GM19463 (cell line): ENCODE data around the gene PRKG1.
A peak's percentile ranks its signal among the peaks of the same experiment; 100 is the strongest.
"Not testable (repeated sequence)": the region's sequence is repeated elsewhere in the genome, so short reads cannot be mapped to it uniquely, and the experiment has no call there.

Experiments used
- ATAC-seq: cut with Tn5 transposase; IDR thresholded peaks from one replicate; pipeline ENCODE4 v1.9.1; 2021; ENCODE audit warnings: mild to moderate bottlenecking, moderate library complexity; ENCODE audit not compliant: unreplicated experiment

PRKG1 gene

DNA sequence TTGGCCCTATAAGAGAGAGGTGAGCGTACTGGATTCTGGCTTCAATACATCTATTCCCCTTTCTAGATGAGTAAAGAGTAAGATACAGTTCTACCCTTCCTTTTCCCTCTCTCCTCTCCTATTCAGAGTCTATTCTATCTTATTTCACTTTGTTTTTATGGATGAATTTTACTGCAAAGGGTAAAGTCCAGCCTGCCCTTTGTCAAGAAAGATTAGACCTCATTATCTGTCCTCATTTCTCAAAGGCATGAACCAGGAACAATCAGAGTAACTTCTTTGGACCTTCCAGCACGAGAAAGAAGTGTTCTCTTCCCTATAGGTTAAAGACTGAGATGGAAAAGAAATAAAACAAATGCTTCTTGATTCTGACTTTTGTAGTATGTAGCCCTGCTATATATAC lies 239.0 kb downstream of the PRKG1 start:
- ATAC-seq, result no peak

DNA sequence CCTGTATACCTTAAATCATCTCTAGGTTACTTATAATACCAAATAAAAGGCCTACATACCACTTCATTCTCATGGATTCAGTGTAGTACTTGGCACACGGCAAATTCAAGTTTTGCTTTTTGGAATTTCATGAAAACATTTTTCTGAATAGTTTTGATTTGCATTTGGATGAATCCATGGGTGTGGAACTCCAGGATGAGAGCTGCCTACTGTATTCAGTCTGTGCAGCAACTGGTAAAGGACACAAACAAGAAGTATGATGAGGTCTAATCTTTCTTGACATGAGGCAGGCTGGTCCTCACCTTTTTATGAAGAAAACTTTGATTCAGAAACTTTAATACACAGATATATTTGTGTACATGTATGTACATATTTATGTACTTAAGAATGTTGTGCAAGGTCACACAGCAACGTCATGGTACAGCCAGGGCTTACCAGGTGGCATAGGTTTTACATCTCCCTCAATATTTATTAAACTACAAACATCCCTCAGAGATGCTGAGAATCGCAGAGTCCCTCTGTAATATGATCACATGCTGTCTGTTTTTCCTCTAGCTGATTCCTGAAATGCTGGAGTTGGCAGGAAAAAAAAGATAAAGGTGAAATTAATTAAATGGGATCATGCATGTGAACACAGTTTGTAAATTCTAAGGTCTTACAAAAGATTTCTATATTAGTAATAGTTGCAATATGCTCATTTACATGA lies 239.6 kb downstream of the PRKG1 start:
- ATAC-seq, result no peak

DNA sequence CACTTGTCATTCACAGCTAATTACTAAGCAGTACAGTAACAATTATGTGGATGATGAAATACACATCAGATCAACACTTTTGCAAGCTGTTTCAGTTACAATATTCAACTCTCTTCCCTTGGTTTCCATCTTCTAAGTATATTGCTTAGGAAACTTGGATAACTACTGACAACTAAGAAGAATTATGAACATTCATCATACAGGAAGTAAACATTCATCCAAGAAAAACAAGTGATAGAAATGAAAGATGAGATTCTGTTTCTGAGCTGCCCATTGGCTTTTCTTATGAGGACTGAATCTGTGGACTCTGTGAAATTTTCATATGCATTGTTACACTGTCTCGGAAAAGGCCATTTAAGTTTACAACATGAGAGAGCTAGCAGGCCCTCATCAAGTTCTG lies 240.2 kb downstream of the PRKG1 start:
- no peak for ATAC-seq

DNA sequence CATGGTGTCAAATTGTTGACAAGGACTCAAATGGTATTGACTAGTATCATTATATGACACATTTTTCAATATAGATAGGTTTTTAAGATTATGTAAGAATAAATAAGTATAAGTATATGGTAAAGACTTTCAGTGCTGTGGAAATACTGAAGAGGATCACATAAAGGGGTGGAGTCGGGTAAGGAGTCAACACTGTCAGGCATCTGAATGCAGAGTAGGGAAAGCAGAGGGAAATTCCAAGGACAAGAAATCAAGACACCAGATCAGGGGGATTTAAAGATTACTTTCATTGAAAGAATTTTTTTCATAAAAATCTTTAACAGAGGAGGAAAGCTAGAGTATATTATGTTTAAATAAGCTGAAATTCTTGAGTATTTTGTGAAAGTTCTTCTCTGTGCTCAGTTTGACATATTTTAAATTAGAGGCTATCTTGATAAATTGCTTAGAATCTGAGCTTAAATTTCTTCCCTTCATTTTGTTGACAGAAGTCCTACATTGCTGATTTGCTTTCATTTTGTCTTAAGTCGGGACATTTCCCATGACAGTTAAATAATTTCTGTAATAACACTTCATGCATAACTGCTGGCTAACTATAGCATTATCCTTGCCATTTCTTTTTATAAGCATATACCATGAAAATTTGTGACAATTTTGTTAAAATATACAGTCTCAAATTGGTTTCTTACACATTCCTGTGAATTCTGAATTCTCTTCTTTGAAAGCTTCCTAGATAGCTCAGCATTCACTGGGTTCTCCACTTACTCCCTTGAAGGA lies 244.3 kb downstream of the PRKG1 start:
- no peak for ATAC-seq

DNA sequence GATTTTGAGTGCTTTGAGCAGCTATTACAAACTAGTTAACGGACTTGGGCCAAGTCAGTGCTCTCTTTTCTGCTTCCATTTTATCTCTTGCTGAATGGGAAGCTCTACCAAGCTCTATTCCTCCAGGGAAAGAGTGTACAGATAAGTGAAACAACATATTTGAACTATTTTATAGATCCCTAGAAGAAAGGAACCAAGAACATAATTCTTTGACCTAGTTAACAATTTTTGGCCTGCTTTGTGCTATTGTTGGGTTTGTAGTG lies 244.8 kb downstream of the PRKG1 start:
- no peak for ATAC-seq

DNA sequence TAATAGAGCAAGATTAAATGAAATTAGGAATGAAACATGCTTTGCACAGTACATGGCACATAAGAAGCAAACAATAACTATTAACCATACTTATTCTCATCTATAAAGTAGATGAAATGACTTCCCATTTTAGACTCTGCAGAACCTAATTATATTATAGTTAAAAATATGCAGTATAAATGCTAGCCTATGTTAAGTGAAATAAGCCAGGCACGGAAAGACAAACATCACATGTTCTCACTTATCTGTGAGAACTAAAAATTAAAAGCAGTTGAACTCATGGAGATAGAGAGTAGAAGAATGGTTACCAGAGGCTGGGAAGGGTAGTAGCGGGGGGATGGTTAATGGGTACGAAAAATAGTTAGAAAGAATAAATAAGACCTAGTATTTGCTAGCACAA lies 247.0 kb downstream of the PRKG1 start:
- no peak for ATAC-seq

DNA sequence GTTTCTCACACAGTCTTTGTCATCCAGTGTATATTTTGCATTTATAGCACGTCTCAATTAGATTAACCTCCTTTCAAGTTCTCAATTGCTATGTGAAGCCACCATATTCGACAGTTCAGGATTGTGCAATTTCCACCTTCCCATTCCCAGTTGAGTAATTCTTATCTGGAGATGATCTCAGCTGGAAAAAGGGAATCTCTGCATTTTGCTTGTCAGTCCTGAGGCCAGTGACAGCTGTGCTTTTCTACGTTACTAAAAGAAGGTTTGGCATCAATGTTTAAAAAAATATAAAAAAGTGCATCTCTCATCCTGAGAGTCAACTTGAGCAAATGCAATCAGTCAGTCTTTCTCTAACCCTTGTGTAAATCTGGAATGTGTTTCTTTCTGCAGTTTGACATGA lies 247.7 kb downstream of the PRKG1 start:
- no peak for ATAC-seq

DNA sequence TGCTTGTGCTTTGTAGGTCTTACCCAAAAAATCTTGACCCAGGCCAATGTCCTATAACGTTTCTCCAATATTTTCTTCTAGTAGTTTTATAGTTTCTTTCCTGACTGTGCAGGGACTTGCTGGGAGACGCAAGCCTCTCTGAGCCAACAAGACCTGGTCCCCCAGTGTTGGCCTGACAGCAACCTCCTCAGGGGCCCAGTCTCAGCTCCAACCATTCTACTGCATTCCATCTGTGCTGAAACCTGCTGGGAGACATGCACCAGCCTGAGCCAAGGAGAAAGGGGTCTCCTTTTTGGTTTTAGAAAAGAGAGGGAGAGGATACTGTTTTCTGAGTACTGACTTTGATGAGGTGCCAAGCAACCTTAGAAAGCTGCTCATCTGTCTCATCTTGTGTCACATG lies 251.4 kb downstream of the PRKG1 start:
- no peak for ATAC-seq

DNA sequence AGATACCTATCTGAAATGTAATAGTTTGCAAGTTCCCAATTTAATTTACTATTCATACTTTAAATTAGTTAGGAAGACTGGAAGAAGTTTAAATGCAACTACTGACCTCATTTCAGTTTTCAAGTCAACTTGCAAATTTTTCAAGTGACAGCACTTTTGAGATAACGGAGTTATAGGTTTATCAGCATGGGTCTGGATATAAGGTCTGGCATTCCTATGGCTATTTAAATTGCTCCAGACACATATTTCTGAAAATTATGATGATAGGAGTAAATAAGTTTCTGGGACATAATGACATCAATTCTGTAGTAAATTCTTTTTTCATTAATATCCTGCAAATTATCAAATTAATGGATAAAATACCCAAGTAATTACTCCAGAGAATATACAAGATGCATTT lies 251.9 kb downstream of the PRKG1 start:
- no peak for ATAC-seq

DNA sequence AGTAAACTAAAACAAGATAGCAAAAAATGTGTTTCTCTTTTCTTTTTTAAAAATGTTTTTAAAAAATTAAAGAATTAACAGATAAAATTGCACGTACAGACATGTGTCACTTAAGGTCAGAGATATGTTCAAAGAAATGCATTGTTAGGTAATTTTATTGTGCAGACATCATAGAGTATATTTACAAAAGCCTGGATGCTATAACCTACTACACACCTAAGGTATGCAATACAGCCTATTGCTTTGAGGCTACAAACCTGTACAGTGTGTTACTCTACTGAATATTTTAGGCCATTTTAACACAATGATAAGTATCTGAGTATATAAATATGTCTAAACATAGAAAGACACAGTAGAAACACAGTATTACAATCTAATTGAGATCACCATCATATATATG lies 253.1 kb downstream of the PRKG1 start:
- no peak for ATAC-seq

DNA sequence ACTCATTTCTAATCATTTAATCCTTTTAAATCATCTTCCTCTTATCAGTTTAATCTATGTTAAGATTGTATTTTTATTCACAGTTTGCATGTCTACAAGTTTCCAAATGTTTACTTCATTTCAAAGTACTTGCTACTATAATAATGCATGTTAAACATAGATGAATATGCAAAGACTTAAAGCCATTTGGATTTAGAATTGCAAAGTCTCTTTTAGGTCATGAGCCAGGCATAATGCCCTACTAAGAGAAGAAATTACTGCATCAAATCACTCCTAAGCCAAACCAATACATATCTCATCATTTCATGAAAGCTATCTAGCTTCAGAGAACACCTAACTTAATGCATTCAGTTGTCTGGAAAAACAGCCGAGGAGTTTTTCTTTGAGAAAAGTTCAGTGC lies 266.1 kb downstream of the PRKG1 start:
- ATAC-seq, result no peak

DNA sequence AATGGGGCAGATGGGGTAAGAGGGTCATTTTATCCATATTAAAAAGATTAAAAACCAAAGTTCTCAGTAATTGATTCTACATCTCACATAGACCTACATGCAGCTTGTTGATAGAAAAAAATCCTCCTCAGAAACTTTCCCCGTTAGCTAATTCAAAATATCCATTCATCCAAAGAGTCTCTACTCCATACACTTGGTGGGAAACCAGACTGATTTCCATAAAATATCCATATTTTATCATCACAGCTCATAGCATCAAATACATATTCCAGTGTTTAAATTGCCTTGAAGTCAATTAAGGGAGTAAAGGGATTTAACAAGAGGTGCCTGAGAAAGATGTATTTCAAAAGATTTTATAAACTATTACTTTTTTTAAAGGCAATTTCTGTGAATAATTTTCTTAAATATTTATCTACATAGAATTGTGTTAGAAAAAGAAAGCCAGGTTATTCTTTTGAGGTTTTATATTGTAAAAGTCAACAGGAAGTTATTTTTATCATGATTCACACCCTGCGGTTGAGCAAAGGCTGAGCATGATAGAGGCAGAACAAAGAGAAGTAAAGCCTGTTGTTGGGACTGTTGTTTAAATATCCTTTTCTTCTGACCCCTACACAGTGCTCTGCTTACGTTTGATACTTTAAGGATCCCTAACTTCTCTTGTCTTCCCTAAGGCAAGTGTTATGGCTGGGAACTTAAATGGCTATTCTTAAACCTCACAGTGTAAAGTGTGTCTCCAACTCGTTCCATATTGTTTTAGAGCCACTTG lies 266.7 kb downstream of the PRKG1 start:
- no peak for ATAC-seq

DNA sequence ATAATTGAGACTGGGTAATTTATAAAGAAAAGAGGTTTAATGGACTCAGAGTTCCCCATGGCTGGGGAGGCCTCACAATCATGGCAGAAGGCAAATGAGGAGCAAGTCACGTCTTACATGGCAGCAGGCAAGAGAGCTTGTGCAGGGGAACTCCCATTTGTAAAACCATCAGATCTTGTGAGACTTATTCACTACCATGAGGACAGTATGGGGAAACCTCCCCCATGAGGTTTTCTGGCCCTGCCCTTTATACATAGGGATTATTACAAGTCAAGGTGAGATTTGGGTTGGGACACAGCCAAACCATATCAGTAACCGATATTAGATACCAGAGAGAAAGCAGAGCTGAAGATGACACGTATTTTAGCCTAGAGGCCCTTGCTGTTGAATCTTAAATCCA lies 267.5 kb downstream of the PRKG1 start:
- not testable (repeated sequence) for ATAC-seq

DNA sequence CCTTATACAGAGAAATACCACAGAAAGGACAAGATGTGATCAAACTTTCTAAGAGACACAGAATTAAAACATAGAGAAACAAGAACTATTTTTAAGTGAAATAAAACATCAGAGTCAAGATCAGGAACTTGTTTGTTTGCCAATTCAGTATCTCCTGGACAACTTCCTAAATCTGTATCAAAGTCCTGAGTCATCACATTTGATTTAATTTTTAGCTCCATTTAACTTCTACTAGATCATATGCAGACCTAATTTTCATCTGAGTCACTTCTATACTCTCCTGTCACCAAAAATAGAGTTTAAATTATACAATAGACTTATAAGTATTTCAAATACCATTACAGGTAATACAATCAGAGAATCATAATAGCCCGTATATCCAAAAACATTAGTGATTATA lies 268.1 kb downstream of the PRKG1 start:
- no peak for ATAC-seq

DNA sequence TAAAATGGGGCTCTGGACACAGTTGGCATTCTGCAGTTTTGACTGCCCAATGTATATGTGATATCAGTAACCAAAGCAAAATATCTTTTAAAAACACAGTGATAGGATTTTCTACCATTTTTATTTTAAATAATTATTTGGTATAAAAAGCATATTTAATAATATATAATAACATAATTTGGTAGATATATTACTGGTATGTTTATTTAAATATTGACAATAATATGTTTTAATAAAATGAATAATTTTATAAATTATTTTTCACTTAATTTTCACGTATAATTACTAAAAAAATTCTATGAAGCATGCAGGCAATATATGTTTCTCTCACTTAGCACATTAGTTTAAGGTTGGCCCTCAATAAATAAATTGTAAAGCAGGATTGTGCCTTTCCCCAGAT lies 269.1 kb downstream of the PRKG1 start:
- ATAC-seq, result no peak

DNA sequence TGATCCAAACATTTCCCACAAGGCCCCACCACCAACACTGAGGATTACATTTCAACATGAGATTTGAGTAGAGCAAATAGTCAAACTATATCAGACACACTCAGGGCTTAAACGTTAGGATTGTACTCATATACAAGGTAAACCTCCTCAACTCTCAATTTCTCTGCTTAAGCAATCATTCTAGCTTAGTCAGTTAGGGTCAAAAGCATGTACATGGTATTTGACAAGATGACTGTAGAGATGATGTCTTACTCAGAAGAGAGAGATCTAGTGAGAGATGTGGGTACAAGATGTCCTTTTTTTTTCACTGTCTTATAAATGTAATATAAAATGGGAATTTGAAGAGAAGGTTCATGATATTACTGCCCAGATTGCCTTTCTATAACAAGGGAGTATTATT lies 270.1 kb downstream of the PRKG1 start:
- ATAC-seq, result no peak

DNA sequence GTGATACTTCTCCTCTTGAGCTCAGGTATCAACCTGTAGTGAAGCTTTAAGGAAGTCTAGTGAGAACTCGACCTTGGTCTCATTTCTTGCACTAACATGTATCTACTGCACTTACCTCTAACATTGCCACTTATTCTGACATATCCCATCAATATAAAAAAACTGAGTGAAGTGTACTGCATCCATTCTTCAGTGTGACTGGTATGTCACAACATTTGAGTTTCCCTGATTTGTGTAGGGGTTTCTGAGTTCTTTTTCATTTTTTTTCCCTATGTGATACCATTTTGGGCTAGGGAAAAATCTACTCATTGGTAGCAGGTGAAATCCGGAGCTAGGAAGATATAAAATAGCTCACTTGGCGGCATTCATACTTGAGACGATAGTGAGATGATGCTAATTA lies 274.3 kb downstream of the PRKG1 start:
- no peak for ATAC-seq

DNA sequence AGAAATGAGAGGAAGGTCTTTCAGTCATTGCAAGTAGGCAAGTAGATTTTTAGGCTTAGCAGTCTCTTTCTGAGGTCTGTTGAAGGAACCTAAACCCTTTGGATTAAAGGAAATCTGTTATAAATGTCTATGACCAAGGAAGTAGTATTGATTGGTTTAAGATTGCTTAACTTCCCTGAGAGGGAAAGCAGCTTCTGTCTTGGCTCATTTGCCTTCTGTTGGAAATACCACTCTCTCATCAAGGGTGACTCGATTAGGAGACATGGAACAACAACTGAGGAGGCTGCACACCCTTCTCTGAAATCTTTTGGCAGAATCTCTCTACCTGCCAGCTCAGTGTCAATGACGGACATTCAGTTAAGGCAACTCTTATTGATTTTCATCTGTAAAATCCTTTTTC lies 282.9 kb downstream of the PRKG1 start:
- no peak for ATAC-seq

DNA sequence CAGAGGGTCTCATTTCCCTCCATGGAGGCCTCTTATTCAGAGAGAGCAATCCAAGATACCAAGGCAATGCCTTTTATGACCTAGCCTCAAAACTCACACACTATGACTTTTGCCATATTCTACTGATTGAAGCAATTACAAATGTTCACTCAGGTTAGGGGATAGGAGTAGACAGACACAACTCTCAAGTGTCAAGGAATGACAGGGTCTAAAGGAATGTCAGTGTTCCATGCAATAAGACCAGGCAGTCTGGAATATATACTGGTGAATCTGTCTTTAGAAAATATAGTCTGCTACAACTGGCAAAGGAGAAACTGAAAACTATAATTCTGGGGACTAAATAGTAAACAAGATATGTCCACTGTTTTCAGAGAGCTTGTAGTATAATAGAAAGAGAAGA lies 283.9 kb downstream of the PRKG1 start:
- ATAC-seq, result no peak

DNA sequence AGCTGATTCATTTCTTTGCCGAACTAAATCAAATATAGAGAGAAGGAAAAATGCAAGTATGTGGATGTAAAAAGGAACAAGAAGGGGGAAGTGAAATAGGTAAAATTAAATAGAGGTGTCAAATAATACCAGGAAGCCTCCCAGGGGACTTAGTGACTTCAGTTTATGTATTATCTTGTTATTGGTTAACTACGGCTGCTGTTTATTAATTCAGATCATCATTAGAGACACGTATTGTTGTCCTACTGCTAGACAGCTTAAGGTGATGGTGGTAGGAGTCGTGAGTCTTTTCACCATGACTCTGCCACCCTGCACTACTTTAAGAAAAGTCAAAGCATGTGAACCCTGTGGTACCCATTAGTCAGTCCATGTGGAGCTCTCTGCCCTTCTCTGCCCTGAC lies 289.1 kb downstream of the PRKG1 start:
- peak; percentile 65 for ATAC-seq

DNA sequence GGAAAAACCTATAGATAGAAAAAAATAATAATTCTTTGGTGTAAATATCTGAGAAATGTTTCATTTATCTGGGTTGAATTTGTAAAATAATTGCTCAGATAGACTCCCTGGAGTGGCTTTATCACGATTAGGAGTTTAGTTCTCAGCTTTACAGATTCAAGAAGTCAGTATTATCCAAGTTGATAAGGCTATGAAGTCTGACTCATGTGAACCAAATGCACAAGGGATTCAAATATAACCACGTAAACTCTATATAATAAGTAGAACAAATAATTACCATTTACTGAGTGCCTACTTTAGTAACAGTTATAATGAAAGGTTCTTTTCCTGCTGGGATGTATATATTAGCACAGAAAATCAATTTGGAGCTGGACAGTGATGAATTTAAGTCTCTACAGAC lies 290.4 kb downstream of the PRKG1 start:
- ATAC-seq, result no peak

DNA sequence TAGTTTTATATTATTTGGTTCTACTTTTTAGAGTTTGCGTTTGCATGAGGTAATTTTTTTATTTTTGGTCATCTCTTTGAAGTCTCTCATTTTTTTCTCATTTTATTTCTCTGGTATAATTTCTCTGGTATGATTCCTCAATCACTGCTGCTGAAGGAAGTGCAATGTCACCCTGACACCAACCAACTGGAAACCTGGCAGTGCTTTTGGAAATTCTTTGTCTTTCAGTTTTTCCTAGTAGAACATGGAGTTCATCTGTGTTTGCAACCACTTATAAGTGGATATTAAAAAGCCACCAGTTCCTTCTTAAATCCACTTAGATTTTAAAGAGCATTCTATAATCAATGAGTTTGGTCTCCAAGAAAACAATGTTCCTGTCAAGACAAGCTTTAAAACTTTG lies 291.8 kb downstream of the PRKG1 start:
- ATAC-seq, result no peak
